Upper lobe of left lung (tissue), 4 donors: ENCODE measurements around the gene SAXO2.

Experiments
- CTCF ChIP-seq, 6 experiments: fragments of 450-650 bp in 4 of 6; fragments of 200-600 bp in 2 of 6; sonication (generic) in 2 of 6; IDR thresholded peaks; one replicate each; pipeline ENCODE4 v1.5.1; 2016 to 2019; ENCODE audit warnings: antibody characterized with exemption in 6 of 6
- POLR2A ChIP-seq, 4 donors: fragments of 450-650 bp; IDR thresholded peaks; one replicate each; pipeline ENCODE4 v1.5.1; 2016 to 2017; ENCODE audit warnings: antibody characterized with exemption in 4 of 4, mild to moderate bottlenecking in 2 of 4
- POLR2AphosphoS5 ChIP-seq, 2 donors: sonication (generic); formaldehyde crosslinking; IDR thresholded peaks; one replicate each; pipeline ENCODE4 v1.5.1; 2017; ENCODE audit warnings: antibody characterized with exemption in 2 of 2

DNA sequence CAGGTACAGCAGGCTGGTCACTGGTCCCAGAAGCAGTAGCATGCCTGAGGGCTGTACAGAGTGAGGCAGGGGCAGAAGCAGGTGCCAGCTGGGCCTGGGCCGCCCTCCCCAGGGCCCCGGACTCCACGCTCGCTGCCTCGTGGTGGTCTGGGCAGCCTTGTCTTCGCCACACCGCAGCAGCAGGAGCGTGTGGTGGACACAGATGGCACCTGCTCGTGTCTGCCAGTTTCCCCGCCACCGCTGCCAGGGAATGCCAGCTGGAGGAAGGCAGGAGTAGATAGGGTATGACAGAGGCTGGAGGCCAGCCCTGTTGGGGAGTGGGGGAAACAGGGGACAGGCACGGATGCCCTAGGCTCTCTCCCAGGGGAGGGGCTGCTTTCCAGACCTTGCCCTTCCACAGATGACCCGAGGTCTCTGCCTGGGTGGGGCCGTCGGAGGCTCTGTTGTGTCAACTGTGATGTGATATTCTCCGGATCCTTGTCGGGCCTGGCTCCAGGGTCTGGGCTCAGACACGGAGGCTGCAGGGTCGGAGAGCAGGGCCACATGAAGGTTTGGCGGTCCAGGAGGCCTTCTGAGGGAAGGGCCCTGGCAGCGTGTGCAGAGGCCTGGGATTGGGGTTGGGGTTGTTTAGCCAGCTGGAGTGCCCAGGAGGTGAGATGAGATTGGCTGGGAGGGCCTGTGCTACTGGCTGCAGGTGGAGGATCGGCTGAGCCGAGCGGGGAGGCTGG lies 53.1 kb downstream of the SAXO2 start:
- TF ChIP-seq CTCF (IDR thresholded peaks at IDR 0.05) = no peak
- no peak for TF ChIP-seq POLR2AphosphoS5 (IDR thresholded peaks at IDR 0.05)
- TF ChIP-seq POLR2A (IDR thresholded peaks at IDR 0.05) = no peak
